Measurements from ENCODE around the gene EHD3.

Gene EHD3

GRCh38 chr2:31266804-31267203, 32.9 kb downstream of the EHD3 start:
- DNase-seq (ENCODE audit: low read depth, low spot score): no peak
- in situ Hi-C loops (cut with HindIII; ENCODE audit: low sequenced_read_pairs): no loop called here
- no peak overlapping the region for H3K4me3 ChIP-seq (ENCODE audit: low read depth, low read length)
- no peak for TF ChIP-seq CTCF (IDR thresholded peaks at IDR 0.05; ENCODE audit: low read depth, low read length)

GRCh38 chr2:31267437-31268120, 33.6 kb downstream of the EHD3 start:
- no peak for DNase-seq (ENCODE audit: low read depth, low spot score)
- TF ChIP-seq CTCF (IDR thresholded peaks at IDR 0.05; ENCODE audit: low read depth, low read length): no peak
- no peak overlapping the region for H3K4me3 ChIP-seq (ENCODE audit: low read depth, low read length)
- in situ Hi-C loops (cut with HindIII; ENCODE audit: low sequenced_read_pairs): no loop called here

GRCh38 chr2:31268344-31268743, 34.4 kb downstream of the EHD3 start:
- H3K4me3 ChIP-seq (ENCODE audit: low read depth, low read length): no peak overlapping the region
- in situ Hi-C loops (cut with HindIII; ENCODE audit: low sequenced_read_pairs): no loop called here
- peak; percentile 14 for TF ChIP-seq CTCF (IDR thresholded peaks at IDR 0.05; ENCODE audit: low read depth, low read length)
- no peak for DNase-seq (ENCODE audit: low read depth, low spot score)

GRCh38 chr2:31269087-31269486, 35.1 kb downstream of the EHD3 start:
- H3K4me3 ChIP-seq (ENCODE audit: low read depth, low read length): no peak overlapping the region
- no peak for DNase-seq (ENCODE audit: low read depth, low spot score)
- in situ Hi-C loops (cut with HindIII; ENCODE audit: low sequenced_read_pairs): no loop called here
- peak; percentile 1 for TF ChIP-seq CTCF (IDR thresholded peaks at IDR 0.05; ENCODE audit: low read depth, low read length)

GRCh38 chr2:31270131-31270530, 36.2 kb downstream of the EHD3 start:
- TF ChIP-seq CTCF (IDR thresholded peaks at IDR 0.05; ENCODE audit: low read depth, low read length): no peak
- H3K4me3 ChIP-seq (ENCODE audit: low read depth, low read length): no peak overlapping the region
- peak; percentile 41 for DNase-seq (ENCODE audit: low read depth, low spot score)
- in situ Hi-C loops (cut with HindIII; ENCODE audit: low sequenced_read_pairs): no loop called here

GRCh38 chr2:31270822-31271231, 36.9 kb downstream of the EHD3 start:
- no peak for DNase-seq (ENCODE audit: low read depth, low spot score)
- no peak for TF ChIP-seq CTCF (IDR thresholded peaks at IDR 0.05; ENCODE audit: low read depth, low read length)
- in situ Hi-C loops (cut with HindIII; ENCODE audit: low sequenced_read_pairs): no loop called here

More at GRCh38 chr2:31270822-31271231, 36.9 kb downstream of the EHD3 start:
- no peak overlapping the region for H3K4me3 ChIP-seq (ENCODE audit: low read depth, low read length)

All from astrocyte of the spinal cord (primary cell).